GM23338 (cell line): Measurements from ENCODE around the gene CIZ1. TPM values are rescaled to one million over a fixed set of nuclear protein-coding genes. Genes with fewer than 3 reads are reported as not detected.
A peak's percentile ranks its signal among the peaks of the same experiment; 100 is the strongest.

Source experiments
- ATAC-seq: fragments of 200-7000 bp; cut with Tn5 transposase; 3 replicates; pipeline ENCODE4 v1.9.1; 2020
- DNase-seq: peaks from one replicate; pipeline ENCODE4 v3.0.0-alpha.2; 2015; ENCODE audit warnings: low spot score
- H2AFZ ChIP-seq: fragments of 200-600 bp; sonication (generic); 2 replicates; pipeline ENCODE4 v1.8.0; 2016; ENCODE audit warnings: antibody characterized with exemption, mild to moderate bottlenecking, moderate library complexity
- H3F3A ChIP-seq: fragments of 200-600 bp; sonication (generic); replicated peaks from 2 replicates; pipeline ENCODE4 v1.8.0; 2017; ENCODE audit warnings: antibody characterized with exemption, mixed run types, low read depth
- H3K27ac ChIP-seq: fragments of 200-600 bp; sonication (generic); 2 replicates; pipeline ENCODE4 v1.6.1; 2016; ENCODE audit warnings: low read depth
- H3K27me3 ChIP-seq: fragments of 200-600 bp; sonication (generic); 2 replicates; pipeline ENCODE4 v1.8.0; 2016; ENCODE audit warnings: mild to moderate bottlenecking, mixed run types, moderate library complexity; ENCODE audit not compliant: insufficient read depth
- H3K36me3 ChIP-seq: fragments of 200-600 bp; sonication (generic); 2 replicates; pipeline ENCODE4 v1.8.0; 2016; ENCODE audit warnings: mild to moderate bottlenecking; ENCODE audit not compliant: insufficient read depth
- H3K4me1 ChIP-seq: fragments of 200-600 bp; sonication (generic); 2 replicates; pipeline ENCODE4 v1.8.0; 2016; ENCODE audit warnings: mild to moderate bottlenecking, moderate library complexity; ENCODE audit not compliant: insufficient read depth
- H3K4me2 ChIP-seq: fragments of 200-600 bp; sonication (generic); 2 replicates; pipeline ENCODE4 v1.7.1; 2017; ENCODE audit warnings: mixed run types
- H3K4me3 ChIP-seq: fragments of 200-600 bp; sonication (generic); 2 replicates; pipeline ENCODE4 v1.6.1; 2016; ENCODE audit warnings: mixed run types
- H3K79me2 ChIP-seq: fragments of 200-600 bp; sonication (generic); replicated peaks from 2 replicates; pipeline ENCODE4 v1.8.0; 2017; ENCODE audit warnings: mild to moderate bottlenecking; ENCODE audit not compliant: insufficient read depth
- H3K9me2 ChIP-seq: fragments of 200-600 bp; sonication (generic); 2 replicates; pipeline ENCODE4 v1.8.0; 2017; ENCODE audit not compliant: insufficient read depth
- H4K20me1 ChIP-seq: fragments of 200-600 bp; sonication (generic); replicated peaks from 2 replicates; pipeline ENCODE4 v1.8.0; 2017; ENCODE audit warnings: mild to moderate bottlenecking; ENCODE audit not compliant: insufficient read depth
- H3K27ac Mint-ChIP-seq: 2 replicates; pipeline ENCODE4 v1.8.0; 2020; ENCODE audit warnings: inconsistent platforms, mild to moderate bottlenecking, moderate library complexity, mixed read lengths
- H3K27me3 Mint-ChIP-seq: 3 replicates; pipeline ENCODE4 v1.8.0; 2022; ENCODE audit warnings: low read depth, mild to moderate bottlenecking, moderate library complexity, mixed read lengths, inconsistent platforms; ENCODE audit not compliant: insufficient read depth, poor library complexity
- H3K36me3 Mint-ChIP-seq: 3 replicates; pipeline ENCODE4 v1.8.0; 2021; ENCODE audit warnings: low read depth, mild to moderate bottlenecking, inconsistent platforms, moderate library complexity, mixed read lengths
- H3K4me1 Mint-ChIP-seq: 3 replicates; pipeline ENCODE4 v1.8.0; 2020; ENCODE audit warnings: mild to moderate bottlenecking, inconsistent platforms, mixed read lengths
- H3K4me3 Mint-ChIP-seq: 3 replicates; pipeline ENCODE4 v1.8.0; 2021; ENCODE audit warnings: moderate library complexity, mild to moderate bottlenecking, inconsistent platforms, mixed read lengths
- H3K9me3 Mint-ChIP-seq: 3 replicates; pipeline ENCODE4 v1.8.0; 2020; ENCODE audit warnings: moderate library complexity, mild to moderate bottlenecking, inconsistent platforms, mixed read lengths
- CREB1 ChIP-seq: fragments of 250-450 bp; sonication (Bioruptor Pico); IDR thresholded peaks from 2 replicates; pipeline ENCODE4 v1.5.0; 2020; ENCODE audit warnings: low read depth, mild to moderate bottlenecking, moderate library complexity
- EZH2 ChIP-seq: fragments of 200-600 bp; sonication (generic); IDR thresholded peaks from one replicate; pipeline ENCODE4 v1.8.0; 2017; ENCODE audit warnings: antibody characterized with exemption, mild to moderate bottlenecking, low read depth; ENCODE audit not compliant: unreplicated experiment
- EZH2phosphoT487 ChIP-seq: fragments of 200-600 bp; sonication (generic); IDR thresholded peaks from one replicate; pipeline ENCODE4 v1.8.1; 2018; ENCODE audit warnings: antibody characterized with exemption; ENCODE audit not compliant: unreplicated experiment
- JUNB ChIP-seq: IDR thresholded peaks from one replicate; pipeline ENCODE4 v1.6.1; 2016; ENCODE audit warnings: antibody characterized with exemption; ENCODE audit not compliant: unreplicated experiment
- NANOG ChIP-seq: IDR thresholded peaks from 2 replicates; pipeline ENCODE4 v1.6.1; 2016; ENCODE audit warnings: antibody characterized with exemption, borderline replicate concordance
- POLR2AphosphoS5 ChIP-seq: IDR thresholded peaks from 2 replicates; pipeline ENCODE4 v1.6.1; 2016; ENCODE audit warnings: antibody characterized with exemption, low read depth
- STAT1 ChIP-seq: IDR thresholded peaks from one replicate; pipeline ENCODE4 v1.6.1; 2016; ENCODE audit warnings: antibody characterized with exemption; ENCODE audit not compliant: unreplicated experiment
- ZNF114 ChIP-seq: fragments of 250-450 bp; sonication (Bioruptor Pico); IDR thresholded peaks from 2 replicates; pipeline ENCODE4 v1.5.0; 2020; ENCODE audit warnings: mild to moderate bottlenecking, moderate library complexity
- ZNF331 ChIP-seq: fragments of 250-450 bp; sonication (Bioruptor Pico); IDR thresholded peaks from 2 replicates; pipeline ENCODE4 v1.5.0; 2020; ENCODE audit warnings: low read depth, mild to moderate bottlenecking, moderate library complexity
- polyA plus RNA-seq: library from polyadenylated mRNA; unstranded; fragments of >200 nt; fragmentation: Nextera tagmentation; extraction: Ambion mirVana; gene quantifications from 2 replicates; pipeline ENCODE4 v1.2.1, GENCODE V29; 2016
- total RNA-seq: library from RNA; depleted of rRNA; stranded (reverse); fragments of >200 nt; shearing (Covaris generic); gene quantifications from 2 replicates; pipeline ENCODE4 v1.2.3, GENCODE V29; 2014
- TF ChIP-seq, protein P1 (sequence below), 2 experiments: fragments of 200-600 bp in 1 of 2; sonication (generic) in 1 of 2; conservative IDR thresholded peaks; 2 replicates each; pipeline versions ENCODE4 v1.5.1 to v1.6.1; 2016 to 2017; ENCODE audit warnings: antibody characterized with exemption in 2 of 2, low read depth in 2 of 2, mild to moderate bottlenecking in 2 of 2, moderate library complexity in 1 of 2
- TF ChIP-seq, protein P2 (sequence below): IDR thresholded peaks from 2 replicates; pipeline ENCODE4 v1.6.1; 2016; ENCODE audit warnings: antibody characterized with exemption
- TF ChIP-seq, protein P3 (sequence below): IDR thresholded peaks from one replicate; pipeline ENCODE4 v1.6.1; 2018; ENCODE audit warnings: antibody characterized with exemption; ENCODE audit not compliant: unreplicated experiment

CIZ1 gene
- total and polyA plus RNA-seq, 2 experiments from 2014 or later = 49.6 to 61.4 TPM

DNA sequence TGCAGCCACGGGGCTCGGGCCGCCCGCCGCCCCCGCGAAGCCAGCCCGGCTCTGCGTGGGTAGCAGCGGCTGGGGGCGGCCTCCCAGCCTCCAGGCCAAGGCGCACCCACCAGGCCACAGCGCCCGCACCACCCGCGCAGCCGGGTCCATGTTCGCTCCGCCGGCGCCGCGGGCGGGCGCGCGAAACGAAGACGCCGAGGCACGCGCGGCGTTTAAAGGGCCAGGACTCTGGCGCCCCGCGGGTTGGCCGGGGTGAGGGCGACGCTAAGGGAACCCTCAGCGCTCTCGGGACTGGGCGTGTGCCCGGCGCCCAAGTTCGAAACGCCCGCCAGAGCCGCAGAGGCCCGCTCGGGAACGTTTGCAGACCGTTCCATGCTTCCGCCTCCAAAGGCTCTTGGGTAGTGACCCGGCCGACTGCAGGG lies 63.8 kb downstream of the CIZ1 start, which contains the start of gene PTGES2 (continued):
- TF ChIP-seq, protein P1, sequence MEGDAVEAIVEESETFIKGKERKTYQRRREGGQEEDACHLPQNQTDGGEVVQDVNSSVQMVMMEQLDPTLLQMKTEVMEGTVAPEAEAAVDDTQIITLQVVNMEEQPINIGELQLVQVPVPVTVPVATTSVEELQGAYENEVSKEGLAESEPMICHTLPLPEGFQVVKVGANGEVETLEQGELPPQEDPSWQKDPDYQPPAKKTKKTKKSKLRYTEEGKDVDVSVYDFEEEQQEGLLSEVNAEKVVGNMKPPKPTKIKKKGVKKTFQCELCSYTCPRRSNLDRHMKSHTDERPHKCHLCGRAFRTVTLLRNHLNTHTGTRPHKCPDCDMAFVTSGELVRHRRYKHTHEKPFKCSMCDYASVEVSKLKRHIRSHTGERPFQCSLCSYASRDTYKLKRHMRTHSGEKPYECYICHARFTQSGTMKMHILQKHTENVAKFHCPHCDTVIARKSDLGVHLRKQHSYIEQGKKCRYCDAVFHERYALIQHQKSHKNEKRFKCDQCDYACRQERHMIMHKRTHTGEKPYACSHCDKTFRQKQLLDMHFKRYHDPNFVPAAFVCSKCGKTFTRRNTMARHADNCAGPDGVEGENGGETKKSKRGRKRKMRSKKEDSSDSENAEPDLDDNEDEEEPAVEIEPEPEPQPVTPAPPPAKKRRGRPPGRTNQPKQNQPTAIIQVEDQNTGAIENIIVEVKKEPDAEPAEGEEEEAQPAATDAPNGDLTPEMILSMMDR (conservative IDR thresholded peaks at IDR 0.05; ENCODE audit: low read depth in 2 of 2) = no peak
- TF ChIP-seq, protein P2, sequence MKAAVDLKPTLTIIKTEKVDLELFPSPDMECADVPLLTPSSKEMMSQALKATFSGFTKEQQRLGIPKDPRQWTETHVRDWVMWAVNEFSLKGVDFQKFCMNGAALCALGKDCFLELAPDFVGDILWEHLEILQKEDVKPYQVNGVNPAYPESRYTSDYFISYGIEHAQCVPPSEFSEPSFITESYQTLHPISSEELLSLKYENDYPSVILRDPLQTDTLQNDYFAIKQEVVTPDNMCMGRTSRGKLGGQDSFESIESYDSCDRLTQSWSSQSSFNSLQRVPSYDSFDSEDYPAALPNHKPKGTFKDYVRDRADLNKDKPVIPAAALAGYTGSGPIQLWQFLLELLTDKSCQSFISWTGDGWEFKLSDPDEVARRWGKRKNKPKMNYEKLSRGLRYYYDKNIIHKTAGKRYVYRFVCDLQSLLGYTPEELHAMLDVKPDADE = no peak
- no peak for TF ChIP-seq STAT1
- no peak for TF ChIP-seq CREB1 (CRISPR knock-in tag)
- no peak for TF ChIP-seq NANOG
- TF ChIP-seq POLR2AphosphoS5 = no peak; the same call in none of the 2 replicates
- TF ChIP-seq ZNF114 = no peak
- TF ChIP-seq ZNF331 = no peak
- TF ChIP-seq JUNB = no peak

DNA sequence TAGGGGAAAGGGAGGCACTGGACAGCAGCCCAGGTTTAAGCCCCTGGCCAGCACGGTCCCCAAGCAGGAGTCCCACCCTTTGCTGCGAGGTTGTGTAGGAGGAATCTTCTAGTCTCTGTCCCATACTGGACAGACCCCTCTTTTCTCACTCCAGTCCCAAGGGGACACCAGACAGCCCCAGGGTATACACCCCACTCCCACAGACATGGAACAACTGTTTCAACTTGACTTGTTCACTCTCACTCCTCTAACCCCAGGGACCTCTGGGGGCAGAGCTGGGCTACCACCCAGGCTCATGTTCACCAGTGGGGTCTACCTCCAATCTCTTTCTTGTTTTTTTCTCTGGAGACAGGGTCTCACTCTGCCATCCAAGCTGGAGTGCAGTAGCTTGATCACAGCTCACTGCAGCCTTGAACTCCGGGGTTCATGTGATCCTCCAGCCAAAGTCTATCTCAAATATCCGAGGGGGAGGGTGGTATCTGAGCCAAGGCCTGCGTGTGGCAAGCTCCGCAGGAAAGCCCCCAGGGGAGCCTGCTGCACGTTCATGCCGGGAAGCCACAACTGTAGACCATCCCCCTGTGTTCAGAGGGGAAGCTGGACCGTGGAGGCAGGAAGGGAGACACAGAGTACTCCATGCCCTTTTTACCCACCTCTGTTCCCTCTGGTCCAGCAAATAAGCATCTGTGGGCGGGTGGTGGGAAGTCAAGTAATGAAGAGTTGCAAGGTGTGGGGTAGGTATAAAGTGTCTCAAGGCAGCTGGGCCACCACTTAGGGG lies 65.6 kb downstream of the CIZ1 start:
- Histone ChIP-seq H3F3A (peaks cover 5% of the 10 kb centered on the region; the same call in 1 of the 2 replicates), H3K9me2 (no peaks in the 10 kb centered on the region), H3K27me3 (no peaks in the 10 kb centered on the region), H3K79me2 (peaks cover 25% of the 10 kb centered on the region), H3K4me3 (peak overlapping the region; percentile 94; the same call in 1 of the 2 replicates), H3K27ac (no peak overlapping the region), H3K36me3 (0 out of 2 replicates have a peak, but pooled peaks cover 4% of the 10 kb centered on the region), H3K4me1 (peaks cover 12% of the 10 kb centered on the region; the same call in 1 of the 2 replicates), H3K4me2 (peak overlapping the region; percentile 98), H4K20me1 (peaks cover 9% of the 10 kb centered on the region), H2AFZ (no peak overlapping the region)
- Mint-ChIP-seq H3K27ac (no peak overlapping the region), H3K4me1 (peaks cover 17% of the 10 kb centered on the region), H3K27me3 (peaks cover 21% of the 10 kb centered on the region), H3K36me3 (peaks cover 51% of the 10 kb centered on the region), H3K4me3 (peak overlapping the region; percentile 87), H3K9me3 (peaks cover 15% of the 10 kb centered on the region)
- ATAC-seq (no peak), DNase-seq (no peak)
- no peak for TF ChIP-seq EZH2
- TF ChIP-seq POLR2AphosphoS5 = no peak
- TF ChIP-seq, protein P3, sequence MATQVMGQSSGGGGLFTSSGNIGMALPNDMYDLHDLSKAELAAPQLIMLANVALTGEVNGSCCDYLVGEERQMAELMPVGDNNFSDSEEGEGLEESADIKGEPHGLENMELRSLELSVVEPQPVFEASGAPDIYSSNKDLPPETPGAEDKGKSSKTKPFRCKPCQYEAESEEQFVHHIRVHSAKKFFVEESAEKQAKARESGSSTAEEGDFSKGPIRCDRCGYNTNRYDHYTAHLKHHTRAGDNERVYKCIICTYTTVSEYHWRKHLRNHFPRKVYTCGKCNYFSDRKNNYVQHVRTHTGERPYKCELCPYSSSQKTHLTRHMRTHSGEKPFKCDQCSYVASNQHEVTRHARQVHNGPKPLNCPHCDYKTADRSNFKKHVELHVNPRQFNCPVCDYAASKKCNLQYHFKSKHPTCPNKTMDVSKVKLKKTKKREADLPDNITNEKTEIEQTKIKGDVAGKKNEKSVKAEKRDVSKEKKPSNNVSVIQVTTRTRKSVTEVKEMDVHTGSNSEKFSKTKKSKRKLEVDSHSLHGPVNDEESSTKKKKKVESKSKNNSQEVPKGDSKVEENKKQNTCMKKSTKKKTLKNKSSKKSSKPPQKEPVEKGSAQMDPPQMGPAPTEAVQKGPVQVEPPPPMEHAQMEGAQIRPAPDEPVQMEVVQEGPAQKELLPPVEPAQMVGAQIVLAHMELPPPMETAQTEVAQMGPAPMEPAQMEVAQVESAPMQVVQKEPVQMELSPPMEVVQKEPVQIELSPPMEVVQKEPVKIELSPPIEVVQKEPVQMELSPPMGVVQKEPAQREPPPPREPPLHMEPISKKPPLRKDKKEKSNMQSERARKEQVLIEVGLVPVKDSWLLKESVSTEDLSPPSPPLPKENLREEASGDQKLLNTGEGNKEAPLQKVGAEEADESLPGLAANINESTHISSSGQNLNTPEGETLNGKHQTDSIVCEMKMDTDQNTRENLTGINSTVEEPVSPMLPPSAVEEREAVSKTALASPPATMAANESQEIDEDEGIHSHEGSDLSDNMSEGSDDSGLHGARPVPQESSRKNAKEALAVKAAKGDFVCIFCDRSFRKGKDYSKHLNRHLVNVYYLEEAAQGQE = no peak
- no peak for TF ChIP-seq JUNB
- no peak for TF ChIP-seq ZNF114
- TF ChIP-seq NANOG = no peak
- TF ChIP-seq CREB1 (CRISPR knock-in tag) = no peak
- no peak for TF ChIP-seq STAT1
- TF ChIP-seq EZH2phosphoT487 = no peak
- TF ChIP-seq, protein P2 = no peak
